PFSK-1 (cell line): ENCODE measurements around the gene AGBL5.

Source experiments
- FOXP2 ChIP-seq: optimal IDR thresholded peaks from 2 replicates; pipeline ENCODE3; 2011; ENCODE audit warnings: borderline replicate concordance, control low read depth, inconsistent platforms; ENCODE audit not compliant: insufficient read depth; ENCODE audit errors: extremely low read length, extremely low read depth
- POLR2AphosphoS5 ChIP-seq: IDR thresholded peaks from 2 replicates; pipeline ENCODE4 v1.6.1; 2012; ENCODE audit warnings: low read depth, mild to moderate bottlenecking, control low read depth, low read length, moderate library complexity
- SIN3A ChIP-seq: IDR thresholded peaks from 2 replicates; pipeline ENCODE4 v1.6.1; 2012; ENCODE audit warnings: mild to moderate bottlenecking, low read length, moderate library complexity, borderline replicate concordance; ENCODE audit not compliant: insufficient read depth
- TAF1 ChIP-seq: IDR thresholded peaks from 2 replicates; pipeline ENCODE4 v1.6.1; 2012; ENCODE audit warnings: low read length, control low read depth, borderline replicate concordance; ENCODE audit not compliant: insufficient read depth
- TF ChIP-seq, protein P1 (sequence below), 2 experiments: IDR thresholded peaks; 2 replicates each; pipeline versions ENCODE4 v1.6.1 to v1.8.0; 2011 to 2012; ENCODE audit warnings: low read depth in 2 of 2, low read length in 2 of 2, control low read depth in 1 of 2, inconsistent platforms in 1 of 2, mild to moderate bottlenecking in 1 of 2, moderate library complexity in 1 of 2; ENCODE audit not compliant: insufficient read depth in 1 of 2

The AGBL5 gene

DNA sequence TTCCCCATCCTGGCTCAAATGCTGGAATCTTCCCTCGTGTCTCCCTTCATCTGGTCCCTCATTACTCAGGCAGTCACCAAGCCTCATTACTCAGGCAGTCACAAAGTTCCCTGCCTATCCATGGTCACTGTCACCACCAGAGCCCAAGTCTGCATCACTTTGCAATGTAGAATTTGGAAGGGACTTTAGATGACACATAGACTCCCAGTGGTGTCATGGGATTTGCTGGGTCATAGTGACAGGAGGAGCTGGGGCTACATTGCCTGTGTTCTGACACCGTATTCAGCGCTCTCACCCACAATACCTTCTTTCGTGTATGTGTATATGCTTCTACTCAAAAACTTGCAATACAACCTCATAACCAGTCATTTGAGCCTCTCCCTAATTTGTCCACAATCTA, 24.9 kb downstream of the AGBL5 start:
- TF ChIP-seq FOXP2 = no peak
- no peak for TF ChIP-seq POLR2AphosphoS5
- TF ChIP-seq TAF1 = no peak
- TF ChIP-seq, protein P1, sequence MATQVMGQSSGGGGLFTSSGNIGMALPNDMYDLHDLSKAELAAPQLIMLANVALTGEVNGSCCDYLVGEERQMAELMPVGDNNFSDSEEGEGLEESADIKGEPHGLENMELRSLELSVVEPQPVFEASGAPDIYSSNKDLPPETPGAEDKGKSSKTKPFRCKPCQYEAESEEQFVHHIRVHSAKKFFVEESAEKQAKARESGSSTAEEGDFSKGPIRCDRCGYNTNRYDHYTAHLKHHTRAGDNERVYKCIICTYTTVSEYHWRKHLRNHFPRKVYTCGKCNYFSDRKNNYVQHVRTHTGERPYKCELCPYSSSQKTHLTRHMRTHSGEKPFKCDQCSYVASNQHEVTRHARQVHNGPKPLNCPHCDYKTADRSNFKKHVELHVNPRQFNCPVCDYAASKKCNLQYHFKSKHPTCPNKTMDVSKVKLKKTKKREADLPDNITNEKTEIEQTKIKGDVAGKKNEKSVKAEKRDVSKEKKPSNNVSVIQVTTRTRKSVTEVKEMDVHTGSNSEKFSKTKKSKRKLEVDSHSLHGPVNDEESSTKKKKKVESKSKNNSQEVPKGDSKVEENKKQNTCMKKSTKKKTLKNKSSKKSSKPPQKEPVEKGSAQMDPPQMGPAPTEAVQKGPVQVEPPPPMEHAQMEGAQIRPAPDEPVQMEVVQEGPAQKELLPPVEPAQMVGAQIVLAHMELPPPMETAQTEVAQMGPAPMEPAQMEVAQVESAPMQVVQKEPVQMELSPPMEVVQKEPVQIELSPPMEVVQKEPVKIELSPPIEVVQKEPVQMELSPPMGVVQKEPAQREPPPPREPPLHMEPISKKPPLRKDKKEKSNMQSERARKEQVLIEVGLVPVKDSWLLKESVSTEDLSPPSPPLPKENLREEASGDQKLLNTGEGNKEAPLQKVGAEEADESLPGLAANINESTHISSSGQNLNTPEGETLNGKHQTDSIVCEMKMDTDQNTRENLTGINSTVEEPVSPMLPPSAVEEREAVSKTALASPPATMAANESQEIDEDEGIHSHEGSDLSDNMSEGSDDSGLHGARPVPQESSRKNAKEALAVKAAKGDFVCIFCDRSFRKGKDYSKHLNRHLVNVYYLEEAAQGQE (IDR thresholded peaks at IDR 0.05; ENCODE audit: insufficient read depth in 1 of 2, low read depth in 2 of 2, low read length in 2 of 2) = no peak
- no peak for TF ChIP-seq SIN3A

DNA sequence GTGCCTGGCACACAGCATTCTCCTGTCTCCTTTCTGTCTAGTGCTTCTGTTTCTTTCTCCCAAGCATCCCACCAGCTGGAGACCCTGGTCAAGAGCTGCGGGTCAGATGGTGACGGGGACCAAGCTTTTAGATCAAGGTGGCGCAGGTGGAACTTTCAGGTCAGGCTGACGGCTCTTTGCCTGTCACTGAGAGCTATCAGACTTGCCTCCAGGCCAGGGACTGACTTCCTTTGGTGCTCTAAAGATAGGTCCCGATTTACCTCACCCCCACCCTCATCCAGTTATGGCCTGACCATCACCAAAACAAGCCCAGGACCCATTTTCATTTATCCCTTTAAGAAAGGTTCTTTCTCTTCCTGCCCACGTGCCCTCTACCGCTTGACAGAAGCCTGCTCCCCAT, 25.8 kb downstream of the AGBL5 start:
- TF ChIP-seq, protein P1 (IDR thresholded peaks at IDR 0.05; ENCODE audit: insufficient read depth in 1 of 2, low read depth in 2 of 2, low read length in 2 of 2) = no peak
- TF ChIP-seq SIN3A (no peak), FOXP2 (no peak), TAF1 (no peak), POLR2AphosphoS5 (no peak)

DNA sequence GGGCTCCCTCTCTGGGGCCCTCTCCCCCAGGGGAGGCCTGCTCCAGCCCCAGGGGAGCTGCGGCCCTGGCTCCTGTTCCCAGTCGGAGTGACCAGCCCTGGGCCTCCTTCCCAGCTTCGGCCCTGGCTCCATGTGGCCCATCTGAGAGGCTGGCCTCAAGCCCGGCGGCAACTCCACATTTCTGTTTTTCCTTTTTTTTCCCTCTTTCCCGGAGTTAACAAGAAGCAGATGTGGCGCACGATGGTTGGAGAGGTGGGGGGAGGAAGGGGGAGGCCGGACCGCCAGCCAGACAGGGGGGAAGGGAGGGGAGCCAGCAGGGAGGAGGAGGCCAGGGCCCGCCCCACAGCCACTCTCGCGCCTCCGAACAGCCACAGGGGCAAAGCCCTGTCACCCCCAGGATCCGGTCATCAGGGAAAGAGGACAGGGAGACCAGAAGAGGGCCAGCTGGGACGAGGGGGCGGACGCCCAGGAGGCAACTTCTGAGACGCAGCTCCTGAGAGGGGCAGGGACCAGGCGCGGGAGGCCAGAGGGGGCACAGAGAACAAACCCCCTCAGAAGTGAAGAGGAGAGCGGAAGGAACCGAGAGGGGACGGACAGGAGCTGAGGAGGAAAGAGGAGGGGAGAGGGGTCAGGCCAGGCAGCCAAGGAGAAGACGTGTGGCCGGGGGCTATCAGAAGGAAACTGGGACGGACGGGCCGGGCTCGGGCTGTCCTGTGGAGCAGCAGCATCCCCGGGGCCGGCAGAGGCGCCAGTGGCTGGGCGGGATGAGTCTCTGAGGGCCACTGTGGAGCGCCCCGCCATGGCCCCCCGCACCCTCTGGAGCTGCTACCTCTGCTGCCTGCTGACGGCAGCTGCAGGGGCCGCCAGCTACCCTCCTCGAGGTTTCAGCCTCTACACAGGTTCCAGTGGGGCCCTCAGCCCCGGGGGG, 27.1 kb downstream of the AGBL5 start, which contains the start of gene EMILIN1:
Gene EMILIN1, plus strand, starts transcription at position 349 of the 928 bp plus-strand sequence. Its CDS starts 451 bp downstream, at position 800.
- TF ChIP-seq SIN3A (no peak), FOXP2 (no peak), TAF1 (peak; percentile 70; the same call in 1 of the 2 replicates), POLR2AphosphoS5 (peak; percentile 85)
- TF ChIP-seq, protein P1 (IDR thresholded peaks at IDR 0.05; ENCODE audit: insufficient read depth in 1 of 2, low read depth in 2 of 2, low read length in 2 of 2) = 0 out of 4 replicates have a peak, but pooled peaks of 1 of the 2 experiments have one; percentile 27

DNA sequence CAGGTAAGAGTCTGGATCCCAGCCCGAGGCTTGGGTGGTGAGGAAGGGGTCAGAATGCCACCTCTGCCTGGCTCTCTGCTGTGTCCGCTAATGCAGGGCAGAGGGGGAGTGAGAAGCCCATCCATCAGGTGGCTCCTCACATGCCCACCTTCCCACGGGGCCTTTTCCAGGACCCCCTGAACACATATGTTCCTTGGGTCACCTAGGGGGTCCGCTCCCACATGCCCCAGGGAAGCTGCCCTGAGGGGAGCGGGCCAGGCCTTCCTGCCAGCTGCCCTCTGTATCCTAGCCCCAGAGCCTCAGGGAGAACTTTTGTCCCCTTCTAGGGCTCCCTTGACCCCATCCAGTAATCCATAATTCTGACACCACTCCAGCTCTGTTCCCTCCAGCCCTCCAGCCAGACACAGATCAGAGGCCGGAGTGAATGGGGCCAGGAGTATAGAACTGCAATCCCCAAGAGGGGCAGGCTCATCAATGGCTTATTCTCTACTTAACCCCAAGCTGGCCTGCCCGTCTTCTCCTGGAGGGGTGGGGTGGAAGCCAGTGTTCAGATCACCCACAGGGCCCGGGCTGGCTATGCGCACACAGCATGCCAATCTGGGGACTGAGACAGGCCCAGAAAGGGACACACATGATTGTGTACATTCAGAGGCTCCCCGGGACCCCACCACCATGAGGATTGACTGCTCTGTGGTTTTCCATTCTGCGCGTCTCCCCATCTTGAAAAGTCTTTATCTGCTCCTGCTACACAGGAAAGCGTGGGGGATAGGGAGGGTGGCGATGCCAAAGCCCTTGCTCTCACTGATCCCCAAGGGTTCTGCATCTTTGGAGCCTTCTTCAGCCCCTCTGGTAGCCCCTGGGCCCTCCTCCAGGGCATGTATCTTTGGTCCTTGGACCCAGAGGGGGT, 28.0 kb downstream of the AGBL5 start:
- TF ChIP-seq SIN3A (no peak), TAF1 (no peak), FOXP2 (no peak), POLR2AphosphoS5 (no peak)
- TF ChIP-seq, protein P1 (IDR thresholded peaks at IDR 0.05; ENCODE audit: insufficient read depth in 1 of 2, low read depth in 2 of 2, low read length in 2 of 2) = no peak
